Measurements from ENCODE around the gene ZNF423.
"Not testable (repeated sequence)": the region's sequence is repeated elsewhere in the genome, so short reads cannot be mapped to it uniquely, and the experiment has no call there.

ZNF423 gene

DNA sequence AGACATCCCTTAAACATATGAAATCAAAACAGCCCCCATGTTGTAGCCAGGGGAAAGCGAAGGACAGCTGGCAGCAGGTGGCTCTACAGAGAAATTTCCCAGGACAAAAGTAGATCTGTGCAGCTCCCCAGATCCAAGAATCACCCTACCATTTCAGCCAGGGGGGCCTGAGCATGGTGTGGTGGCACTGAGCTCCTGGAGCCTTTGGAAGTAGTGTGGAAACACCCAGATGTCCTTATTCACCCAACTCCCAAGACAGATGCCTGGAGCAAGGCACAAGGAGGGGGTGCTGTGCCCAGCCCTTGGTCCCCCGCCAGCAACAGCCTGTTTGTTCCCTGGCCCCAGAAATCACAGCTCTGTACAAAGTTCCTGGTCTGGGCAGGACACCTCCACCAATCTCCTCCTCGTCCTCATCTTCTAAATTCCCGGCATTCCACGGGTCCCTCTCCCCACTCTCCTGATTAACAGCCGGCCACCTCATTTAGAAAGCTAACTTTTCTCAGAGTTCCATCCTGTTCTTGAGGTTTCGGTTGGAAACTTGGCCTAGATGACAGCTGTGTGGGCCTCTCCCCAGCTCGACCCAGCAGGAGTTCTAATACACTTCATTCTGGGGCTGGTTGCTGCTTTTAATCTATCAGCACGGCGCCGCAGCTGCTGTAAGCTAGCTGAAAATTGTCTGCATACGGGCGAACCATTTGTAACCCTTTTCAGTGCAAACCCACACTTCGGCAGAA lies 291.2 kb downstream of the ZNF423 start:
- POLR2A ChIA-PET = no interaction called here
- H3K4me3 ChIP-seq (ENCODE audit: low read depth, low read length) = no peak overlapping the region
- DNase-seq (ENCODE audit: low read depth, low spot score) = no peak
- CTCF ChIA-PET = interaction anchor here (0.7 kb wide), 1 partner anchor 8 kb away, joined by 7 read pairs; no protein-coding TSS in a partner anchor
- TF ChIP-seq, protein P1, sequence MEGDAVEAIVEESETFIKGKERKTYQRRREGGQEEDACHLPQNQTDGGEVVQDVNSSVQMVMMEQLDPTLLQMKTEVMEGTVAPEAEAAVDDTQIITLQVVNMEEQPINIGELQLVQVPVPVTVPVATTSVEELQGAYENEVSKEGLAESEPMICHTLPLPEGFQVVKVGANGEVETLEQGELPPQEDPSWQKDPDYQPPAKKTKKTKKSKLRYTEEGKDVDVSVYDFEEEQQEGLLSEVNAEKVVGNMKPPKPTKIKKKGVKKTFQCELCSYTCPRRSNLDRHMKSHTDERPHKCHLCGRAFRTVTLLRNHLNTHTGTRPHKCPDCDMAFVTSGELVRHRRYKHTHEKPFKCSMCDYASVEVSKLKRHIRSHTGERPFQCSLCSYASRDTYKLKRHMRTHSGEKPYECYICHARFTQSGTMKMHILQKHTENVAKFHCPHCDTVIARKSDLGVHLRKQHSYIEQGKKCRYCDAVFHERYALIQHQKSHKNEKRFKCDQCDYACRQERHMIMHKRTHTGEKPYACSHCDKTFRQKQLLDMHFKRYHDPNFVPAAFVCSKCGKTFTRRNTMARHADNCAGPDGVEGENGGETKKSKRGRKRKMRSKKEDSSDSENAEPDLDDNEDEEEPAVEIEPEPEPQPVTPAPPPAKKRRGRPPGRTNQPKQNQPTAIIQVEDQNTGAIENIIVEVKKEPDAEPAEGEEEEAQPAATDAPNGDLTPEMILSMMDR (IDR thresholded peaks at IDR 0.05; ENCODE audit: insufficient read depth, low read length, missing control alignments) = no peak

GRCh38 chr16:49563666-49564065 lies 292.2 kb downstream of the ZNF423 start:
- TF ChIP-seq, protein P1 (IDR thresholded peaks at IDR 0.05; ENCODE audit: insufficient read depth, low read length, missing control alignments) = no peak
- ChIA-PET POLR2A (no interaction called here), CTCF (no interaction called here)
- DNase-seq (ENCODE audit: low read depth, low spot score) = no peak
- no peak overlapping the region for H3K4me3 ChIP-seq (ENCODE audit: low read depth, low read length)

GRCh38 chr16:49562894-49563293 lies 293.0 kb downstream of the ZNF423 start:
- DNase-seq (ENCODE audit: low read depth, low spot score); H3K4me3 ChIP-seq (ENCODE audit: low read depth, low read length); POLR2A ChIA-PET; CTCF ChIA-PET: not testable (repeated sequence)

DNA sequence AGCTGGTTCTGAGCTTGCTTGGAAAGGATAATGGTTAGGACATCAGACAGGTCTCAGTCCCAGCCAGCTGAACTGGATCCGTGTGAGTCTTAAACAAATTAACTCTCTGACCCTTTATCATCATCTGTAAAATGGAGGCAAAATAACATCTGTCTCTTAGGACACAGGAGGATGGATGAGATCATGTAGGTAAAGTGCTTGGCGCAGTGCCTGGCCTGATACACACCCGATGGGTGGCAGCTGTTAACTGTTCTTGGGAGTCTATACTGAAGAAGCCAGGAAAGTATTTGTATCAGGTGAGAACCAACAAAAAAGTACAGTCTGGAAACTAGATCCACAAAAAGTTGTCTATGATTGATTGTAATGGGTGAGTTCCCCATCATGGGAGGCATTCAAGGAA lies 293.7 kb downstream of the ZNF423 start:
- POLR2A ChIA-PET = no interaction called here
- DNase-seq (ENCODE audit: low read depth, low spot score) = no peak
- CTCF ChIA-PET = no interaction called here
- no peak overlapping the region for H3K4me3 ChIP-seq (ENCODE audit: low read depth, low read length)
- TF ChIP-seq, protein P1 (IDR thresholded peaks at IDR 0.05; ENCODE audit: insufficient read depth, low read length, missing control alignments) = no peak

- ChIA-PET CTCF (no interaction called here), POLR2A (no interaction called here)
- TF ChIP-seq, protein P1 (IDR thresholded peaks at IDR 0.05; ENCODE audit: insufficient read depth, low read length, missing control alignments) = no peak
- no peak for DNase-seq (ENCODE audit: low read depth, low spot score)
- H3K4me3 ChIP-seq (ENCODE audit: low read depth, low read length) = no peak overlapping the region
These were observed 295.7 kb downstream of the ZNF423 start for GRCh38 chr16:49560004-49560830.

DNA sequence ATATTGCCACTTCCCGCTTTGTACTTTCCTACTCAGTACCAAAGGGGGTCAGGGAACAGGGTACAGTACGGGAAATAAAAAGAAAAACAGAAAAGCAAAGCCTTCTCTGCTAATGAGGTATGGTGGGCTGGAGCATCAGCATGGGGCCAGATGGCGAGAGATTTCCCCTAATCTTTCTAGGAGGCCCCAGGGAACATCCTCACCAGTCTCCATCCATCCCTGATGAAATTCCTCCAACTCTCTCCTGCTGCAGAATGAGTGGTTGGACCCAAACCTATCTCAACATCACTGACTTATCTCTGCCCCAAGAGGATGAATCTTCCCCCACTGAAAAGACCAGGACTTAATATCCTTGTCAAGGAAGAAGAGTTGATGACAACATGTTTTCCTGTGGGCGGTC lies 296.7 kb downstream of the ZNF423 start:
- ChIA-PET CTCF (interaction anchor here (1.0 kb wide), 1 partner anchor 298 kb away, joined by 3 read pairs; no protein-coding TSS in a partner anchor), POLR2A (no interaction called here)
- TF ChIP-seq, protein P1 (IDR thresholded peaks at IDR 0.05; ENCODE audit: insufficient read depth, low read length, missing control alignments) = no peak
- H3K4me3 ChIP-seq (ENCODE audit: low read depth, low read length) = no peak overlapping the region
- no peak for DNase-seq (ENCODE audit: low read depth, low spot score)

Measured in AG04449 (cell line).